ENCODE data around the gene FRAT1. TPM values are rescaled to one million over a fixed set of nuclear protein-coding genes. Genes with fewer than 3 reads are reported as not detected.
A peak's percentile ranks its signal among the peaks of the same experiment; 100 is the strongest.

FRAT1 gene
- total RNA-seq, 2 donors from 2014 or later: 18.0 to 20.1 TPM

- no peaks in the 10 kb centered on the region for H3K9me3 ChIP-seq
- DNase-seq (ENCODE audit: low spot score): peak; percentile 89
- peak in 2 of 4 experiments; percentile 16 to 37 for TF ChIP-seq CTCF (IDR thresholded peaks at IDR 0.05)
- peak; percentile 95 for TF ChIP-seq POLR2A (IDR thresholded peaks at IDR 0.05)
- TF ChIP-seq POLR2AphosphoS5 (IDR thresholded peaks at IDR 0.05): peak; percentile 81
- peak within 1 kb of the TSS; percentile 93 to 96 for H3K27ac ChIP-seq
- WGBS: under 1% methylated on average over 102 of the region's 103 CpGs
- peak within 1 kb of the TSS; percentile 82 to 83 for H3K4me3 ChIP-seq
- H3K27me3 ChIP-seq (replicated peaks; ENCODE audit: insufficient read depth): no peaks in the 10 kb centered on the region
- H3K36me3 ChIP-seq: no peaks in the 10 kb centered on the region
- intact Hi-C loops (cut with DNase I): loop anchor here (5.0 kb wide), 1 partner anchor 42 kb away; the partner anchor contains the start of gene ARHGAP19
- peaks cover 11% of the 10 kb centered on the region for H3K4me1 ChIP-seq (replicated peaks)
Measured at GRCh38 chr10:97334370-97335175, 15.5 kb downstream of the FRAT1 start, which contains the start of gene FRAT2. Gene FRAT2 (minus strand): TSS chr10:97334729. CDS start chr10:97334572, 157 bp downstream.

GRCh38 chr10:97335188-97335619, 16.1 kb downstream of the FRAT1 start:
- peaks cover 6% of the 10 kb centered on the region for H3K4me1 ChIP-seq (replicated peaks)
- no peak for DNase-seq (ENCODE audit: low spot score)
- no peak for TF ChIP-seq POLR2AphosphoS5 (IDR thresholded peaks at IDR 0.05)
- no peaks in the 10 kb centered on the region for H3K9me3 ChIP-seq
- no peaks in the 10 kb centered on the region for H3K27me3 ChIP-seq (replicated peaks; ENCODE audit: insufficient read depth)
- peak overlapping the region; percentile 82 to 83 for H3K4me3 ChIP-seq
- 9% methylated on average over 25 of the region's 25 CpGs for WGBS
- no peaks in the 10 kb centered on the region for H3K36me3 ChIP-seq
- intact Hi-C loops (cut with DNase I): no loop called here
- peak overlapping the region; percentile 93 to 96 for H3K27ac ChIP-seq

- Histone ChIP-seq H3K27ac (peak overlapping the region; percentile 93 to 96), H3K9me3 (no peaks in the 10 kb centered on the region), H3K36me3 (no peaks in the 10 kb centered on the region), H3K4me3 (no peak overlapping the region), H3K27me3 (replicated peaks; ENCODE audit: insufficient read depth) (no peaks in the 10 kb centered on the region), H3K4me1 (replicated peaks) (peaks cover 5% of the 10 kb centered on the region)
- WGBS: 51% methylated on average over 5 of the region's 5 CpGs
- intact Hi-C loops (cut with DNase I): no loop called here
- no peak for DNase-seq (ENCODE audit: low spot score)
- TF ChIP-seq POLR2A (IDR thresholded peaks at IDR 0.05): no peak
- TF ChIP-seq POLR2AphosphoS5 (IDR thresholded peaks at IDR 0.05): no peak
- TF ChIP-seq CTCF (IDR thresholded peaks at IDR 0.05): no peak
Measured at GRCh38 chr10:97336006-97336405, 16.9 kb downstream of the FRAT1 start.

- intact Hi-C loops (cut with DNase I): no loop called here
Measured at GRCh38 chr10:97336446-97336845, 17.4 kb downstream of the FRAT1 start.

More at GRCh38 chr10:97336446-97336845, 17.4 kb downstream of the FRAT1 start:
- TF ChIP-seq POLR2AphosphoS5 (IDR thresholded peaks at IDR 0.05): no peak
- no peak for TF ChIP-seq CTCF (IDR thresholded peaks at IDR 0.05)
- TF ChIP-seq POLR2A (IDR thresholded peaks at IDR 0.05): no peak
- peaks cover 2% of the 10 kb centered on the region for H3K4me1 ChIP-seq (replicated peaks)
- H3K27me3 ChIP-seq (replicated peaks; ENCODE audit: insufficient read depth): no peaks in the 10 kb centered on the region
- no peak for DNase-seq (ENCODE audit: low spot score)
- H3K4me3 ChIP-seq: no peak overlapping the region
- whole genome bisulfite sequencing: 32% methylated on average over 5 of the region's 5 CpGs
- H3K36me3 ChIP-seq: no peaks in the 10 kb centered on the region
- H3K27ac ChIP-seq: peak overlapping the region; percentile 80 to 96
- H3K9me3 ChIP-seq: no peaks in the 10 kb centered on the region

All from prostate gland (tissue), 2 donors.